SK-N-MC (cell line): Measurements from ENCODE around the gene METTL25.

Source experiments
- EZH2 ChIP-seq: fragments of 200-600 bp; sonication (generic); IDR thresholded peaks from one replicate; pipeline ENCODE4 v1.6.1; 2017; ENCODE audit warnings: antibody characterized with exemption
- FOXP2 ChIP-seq: optimal IDR thresholded peaks from 2 replicates; pipeline ENCODE3; 2011; ENCODE audit warnings: mild to moderate bottlenecking, moderate library complexity; ENCODE audit not compliant: insufficient read depth; ENCODE audit errors: extremely low read length, control extremely low read depth
- POLR2AphosphoS5 ChIP-seq: IDR thresholded peaks from 2 replicates; pipeline ENCODE4 v1.6.1; 2012; ENCODE audit warnings: mild to moderate bottlenecking, low read depth, low read length, borderline replicate concordance

GRCh38 chr12:82430541-82431145 lies 72.3 kb downstream of the METTL25 start:
- TF ChIP-seq POLR2AphosphoS5, result no peak
- no peak for TF ChIP-seq EZH2
- TF ChIP-seq FOXP2, result no peak
